Measurements from ENCODE around the gene MYCBP2. TPM values are rescaled to one million over a fixed set of nuclear protein-coding genes. Genes with fewer than 3 reads are reported as not detected.
"Not testable (repeated sequence)": the region's sequence is repeated elsewhere in the genome, so short reads cannot be mapped to it uniquely, and the experiment has no call there.

Gene MYCBP2
- polyA plus RNA-seq, 1 donor from 2014 or later, result 78.2 TPM

DNA sequence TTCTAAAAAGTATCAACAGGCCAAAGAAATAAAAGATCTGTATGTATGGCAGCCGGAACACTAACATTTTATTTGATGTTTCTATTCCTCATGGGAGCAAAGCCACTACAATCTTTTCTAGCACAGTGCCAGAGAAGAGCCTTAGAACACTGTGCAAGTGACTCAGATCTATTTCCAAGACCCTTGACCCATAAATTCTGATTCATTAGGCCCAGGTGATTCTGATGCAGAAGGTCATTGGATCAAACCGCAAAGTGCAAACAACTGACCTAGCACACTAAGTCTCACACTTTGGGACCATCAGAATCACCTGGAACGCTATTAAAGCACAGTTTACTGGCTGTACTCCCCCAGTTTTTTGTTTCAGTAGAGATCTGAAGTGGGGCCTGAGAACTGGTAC, 87.6 kb downstream of the MYCBP2 start:
- no peak overlapping the region for H3K4me3 Mint-ChIP-seq

DNA sequence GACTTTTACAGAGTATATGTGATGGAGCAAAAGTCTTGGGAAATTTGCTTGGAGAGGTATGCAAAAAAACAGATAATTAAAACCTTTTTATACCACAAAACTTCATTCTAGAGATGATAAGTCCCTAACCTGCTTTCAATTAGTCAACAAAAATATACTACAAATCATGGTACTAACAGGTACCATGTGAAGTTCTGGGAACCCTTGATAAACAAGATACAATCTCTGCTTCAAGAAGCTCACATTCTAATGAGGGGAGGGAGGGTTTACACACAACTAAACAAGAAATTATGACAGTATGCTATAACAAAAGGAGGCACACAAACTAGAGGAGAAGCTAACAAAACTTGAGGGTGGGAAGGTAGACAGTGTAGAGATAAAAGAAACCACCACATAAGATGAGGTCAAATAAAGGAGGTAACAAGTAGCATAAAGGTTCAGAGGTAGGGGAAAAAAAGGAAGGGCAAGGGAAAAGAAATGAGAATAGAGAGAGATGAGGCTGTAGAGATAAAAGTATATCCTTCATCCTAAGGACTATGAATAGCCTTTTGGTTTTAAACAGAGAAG, 91.4 kb downstream of the MYCBP2 start:
- H3K27ac Mint-ChIP-seq, result peak overlapping the region in 2 of 3 donors; percentile 55 to 85
- H3K4me1 Mint-ChIP-seq, result no peaks in the 10 kb centered on the region
- H3K36me3 Mint-ChIP-seq, result peaks cover 7% of the 10 kb centered on the region

More for the DNA sequence above, 87.6 kb downstream of the MYCBP2 start:
- H3K4me1 Mint-ChIP-seq, result peaks cover 0 to 1% (median under 1%) of the 10 kb centered on the region in 3 donors
- no peaks in the 10 kb centered on the region for H3K36me3 Mint-ChIP-seq
- H3K9me3 Mint-ChIP-seq, result no peaks in the 10 kb centered on the region
- no peaks in the 10 kb centered on the region for H3K27me3 Mint-ChIP-seq
- H3K27ac Mint-ChIP-seq, result no peak overlapping the region

DNA sequence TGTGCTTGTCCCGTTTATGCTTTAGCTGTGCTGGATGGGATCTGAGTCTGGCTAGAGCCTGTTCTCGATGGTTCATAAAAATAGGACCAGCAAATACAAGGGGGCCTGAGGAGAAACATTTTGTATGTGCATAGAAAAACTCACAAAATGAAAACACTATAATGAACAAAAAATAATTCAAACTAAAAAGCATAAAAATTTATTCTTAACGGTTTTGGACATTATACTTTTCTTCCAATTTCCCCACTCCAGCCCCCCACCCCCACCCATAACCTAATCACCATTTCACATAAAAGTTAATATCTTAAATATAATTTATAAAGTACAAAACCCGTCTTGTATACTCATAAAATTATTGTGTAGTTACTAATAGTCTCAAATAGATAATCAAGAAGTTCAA, 93.7 kb downstream of the MYCBP2 start:
- Mint-ChIP-seq H3K27me3 (no peaks in the 10 kb centered on the region), H3K4me1 (peaks cover 0 to 4% (median 2%) of the 10 kb centered on the region in 3 donors), H3K4me3 (no peak overlapping the region), H3K27ac (no peak overlapping the region), H3K36me3 (peaks cover 9% of the 10 kb centered on the region), H3K9me3 (no peaks in the 10 kb centered on the region)

More for the DNA sequence above, 91.4 kb downstream of the MYCBP2 start:
- Mint-ChIP-seq H3K27me3 (no peaks in the 10 kb centered on the region), H3K9me3 (no peaks in the 10 kb centered on the region), H3K4me3 (no peak overlapping the region)

DNA sequence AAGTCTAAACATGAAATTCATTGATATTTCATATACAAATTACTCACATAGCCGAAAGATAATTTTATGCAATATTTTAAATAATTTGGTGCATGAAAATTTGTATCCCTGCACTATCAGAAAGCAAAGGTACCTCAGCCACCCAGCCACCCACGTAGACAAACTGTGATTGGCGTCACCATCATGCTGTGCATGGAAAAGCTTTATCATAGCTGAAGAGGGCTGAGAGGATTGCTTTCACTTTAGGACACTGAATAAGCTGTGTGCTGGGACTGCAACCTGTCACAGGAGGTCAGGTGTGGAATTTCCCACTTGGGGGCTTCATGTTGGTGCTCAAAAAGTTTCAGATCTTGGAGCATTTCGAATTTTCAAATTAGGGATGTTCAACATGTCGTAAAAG, 96.3 kb downstream of the MYCBP2 start:
- peaks cover 2 to 6% (median 4%) of the 10 kb centered on the region in 3 donors for H3K4me1 Mint-ChIP-seq
- no peaks in the 10 kb centered on the region for H3K27me3 Mint-ChIP-seq
- no peak overlapping the region for H3K27ac Mint-ChIP-seq
- H3K9me3 Mint-ChIP-seq, result no peaks in the 10 kb centered on the region
- H3K4me3 Mint-ChIP-seq, result no peak overlapping the region
- H3K36me3 Mint-ChIP-seq, result peaks cover 9% of the 10 kb centered on the region

DNA sequence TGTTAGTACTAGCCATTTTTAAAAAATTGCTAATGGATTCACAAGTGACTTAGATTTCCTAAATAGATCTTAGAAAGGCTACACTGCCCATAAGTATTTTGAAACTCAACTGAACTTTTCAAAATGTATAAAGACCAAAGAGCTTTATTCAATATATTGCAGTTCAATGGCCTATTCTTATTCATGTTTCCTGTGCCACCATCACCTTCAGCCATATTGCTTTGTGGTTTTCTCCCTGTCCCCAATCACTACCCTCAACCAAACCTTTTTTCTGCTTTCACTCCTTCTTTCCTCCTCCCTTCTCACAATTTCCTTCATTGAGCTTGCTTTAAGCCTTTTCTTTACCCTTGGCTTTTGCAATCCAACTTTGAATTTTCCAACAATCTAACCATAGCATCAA, 100.9 kb downstream of the MYCBP2 start:
- Mint-ChIP-seq H3K4me3 (no peak overlapping the region), H3K27me3 (no peaks in the 10 kb centered on the region), H3K36me3 (peaks cover 11% of the 10 kb centered on the region), H3K27ac (peak overlapping the region in 2 of 3 donors; percentile 39 to 88), H3K4me1 (peaks cover 7 to 14% (median 12%) of the 10 kb centered on the region in 3 donors), H3K9me3 (no peaks in the 10 kb centered on the region)

DNA sequence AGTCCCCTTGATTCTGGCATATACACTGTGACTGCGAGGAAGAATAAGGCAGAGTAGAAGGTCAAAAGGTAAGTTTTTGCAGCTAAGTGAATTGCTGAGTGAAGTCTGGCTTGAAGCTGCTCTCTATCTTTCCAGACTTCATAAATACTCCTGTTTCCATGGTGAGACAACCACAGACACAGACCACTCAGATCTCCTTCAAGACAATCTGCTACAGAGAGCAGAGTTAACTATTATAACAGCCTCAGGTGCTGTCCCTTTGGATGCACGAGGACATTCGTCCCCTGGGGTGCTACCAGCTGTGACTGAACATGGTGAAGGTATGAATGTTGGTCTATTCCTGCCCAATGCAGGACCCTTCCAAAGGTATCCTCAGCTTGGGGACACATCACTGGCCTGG, 104.0 kb downstream of the MYCBP2 start:
- Mint-ChIP-seq H3K36me3 (peaks cover 7% of the 10 kb centered on the region), H3K9me3 (no peaks in the 10 kb centered on the region), H3K4me3 (no peak overlapping the region), H3K27ac (peak overlapping the region in 1 of 3 donors; percentile 15), H3K4me1 (peaks cover 7 to 13% (median 11%) of the 10 kb centered on the region in 3 donors), H3K27me3 (no peaks in the 10 kb centered on the region)

DNA sequence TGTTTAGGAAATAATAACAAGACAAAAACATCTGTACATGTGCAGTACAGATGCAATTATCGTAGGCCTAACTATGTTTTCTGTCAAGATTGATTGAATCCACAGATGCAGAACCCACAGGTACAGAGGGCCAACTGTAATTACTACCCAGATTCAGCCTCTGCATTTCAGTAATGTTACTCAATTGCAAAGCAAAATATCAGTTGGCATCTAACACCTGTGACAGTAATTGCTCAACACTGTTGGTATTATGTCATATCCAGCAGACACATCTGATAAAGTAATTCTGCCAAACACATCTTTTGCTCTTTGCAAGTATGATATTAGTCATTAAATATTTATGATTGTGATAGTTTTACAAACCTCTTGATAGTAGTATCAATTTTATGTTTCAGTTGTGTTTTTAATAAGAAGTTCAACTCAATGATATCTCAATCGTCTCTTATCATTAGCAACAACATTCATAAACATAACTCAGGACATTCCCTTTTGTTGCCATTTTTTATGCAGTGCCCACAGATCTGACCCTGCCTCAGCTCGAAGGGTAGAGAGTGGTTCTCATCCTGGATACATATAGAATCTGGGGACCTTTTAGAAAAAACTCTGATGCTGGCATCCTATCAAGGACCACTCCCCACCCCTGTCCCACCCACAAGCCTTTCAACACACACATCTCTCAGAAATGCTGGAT, 104.7 kb downstream of the MYCBP2 start:
- H3K27me3 Mint-ChIP-seq, result no peaks in the 10 kb centered on the region
- H3K4me3 Mint-ChIP-seq, result no peak overlapping the region
- peaks cover 7 to 13% (median 11%) of the 10 kb centered on the region in 3 donors for H3K4me1 Mint-ChIP-seq
- peak overlapping the region in 1 of 3 donors; percentile 77 for H3K27ac Mint-ChIP-seq
- H3K36me3 Mint-ChIP-seq, result peaks cover 7% of the 10 kb centered on the region
- H3K9me3 Mint-ChIP-seq, result no peaks in the 10 kb centered on the region

DNA sequence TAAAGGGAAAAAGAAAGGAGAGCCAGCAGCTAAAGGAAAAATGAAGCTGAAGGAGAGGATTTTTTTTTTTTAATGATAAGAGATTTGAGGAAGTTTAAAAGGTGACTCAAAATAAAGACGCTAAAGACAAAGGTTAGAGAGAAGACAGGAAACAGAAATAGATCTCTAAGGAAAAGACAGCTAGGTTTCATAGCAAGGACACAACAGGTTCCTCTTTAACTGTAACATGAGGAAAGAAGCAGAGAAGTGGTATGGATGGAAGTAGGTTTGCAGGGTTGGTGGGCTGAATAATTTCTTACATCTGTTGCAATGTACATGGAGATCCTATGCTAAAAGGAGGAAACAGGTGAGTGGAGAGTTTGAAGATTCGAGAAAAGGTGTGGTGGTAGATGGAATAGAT, 107.5 kb downstream of the MYCBP2 start:
- H3K9me3 Mint-ChIP-seq, result no peaks in the 10 kb centered on the region
- H3K4me3 Mint-ChIP-seq, result no peak overlapping the region
- peaks cover 17% of the 10 kb centered on the region for H3K36me3 Mint-ChIP-seq
- H3K27ac Mint-ChIP-seq, result no peak overlapping the region
- H3K27me3 Mint-ChIP-seq, result no peaks in the 10 kb centered on the region
- H3K4me1 Mint-ChIP-seq, result peaks cover 5 to 11% (median 9%) of the 10 kb centered on the region in 3 donors

DNA sequence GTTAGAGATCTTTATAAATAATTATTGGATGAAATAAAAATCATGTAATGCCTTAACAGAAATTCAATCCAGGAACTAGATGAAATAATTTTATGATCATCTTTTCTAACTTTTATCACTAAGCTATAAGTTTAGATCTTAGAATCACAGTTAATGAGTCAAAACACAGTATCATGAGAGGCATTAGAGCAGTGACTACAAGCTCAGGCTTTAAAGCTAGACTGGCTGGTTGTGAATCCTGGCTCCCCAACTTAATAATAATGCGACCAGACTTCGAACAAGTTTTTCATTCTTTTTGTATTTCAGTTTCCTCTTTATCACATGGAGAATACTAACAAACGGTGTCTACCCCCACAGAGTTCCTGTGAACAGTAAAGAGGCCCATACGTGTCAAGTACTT, 108.6 kb downstream of the MYCBP2 start:
- H3K9me3 Mint-ChIP-seq, result no peaks in the 10 kb centered on the region
- no peak overlapping the region for H3K4me3 Mint-ChIP-seq
- H3K36me3 Mint-ChIP-seq, result peaks cover 14% of the 10 kb centered on the region
- peaks cover 4 to 9% (median 7%) of the 10 kb centered on the region in 3 donors for H3K4me1 Mint-ChIP-seq
- no peaks in the 10 kb centered on the region for H3K27me3 Mint-ChIP-seq
- peak overlapping the region in 2 of 3 donors; percentile 4 to 9 for H3K27ac Mint-ChIP-seq

DNA sequence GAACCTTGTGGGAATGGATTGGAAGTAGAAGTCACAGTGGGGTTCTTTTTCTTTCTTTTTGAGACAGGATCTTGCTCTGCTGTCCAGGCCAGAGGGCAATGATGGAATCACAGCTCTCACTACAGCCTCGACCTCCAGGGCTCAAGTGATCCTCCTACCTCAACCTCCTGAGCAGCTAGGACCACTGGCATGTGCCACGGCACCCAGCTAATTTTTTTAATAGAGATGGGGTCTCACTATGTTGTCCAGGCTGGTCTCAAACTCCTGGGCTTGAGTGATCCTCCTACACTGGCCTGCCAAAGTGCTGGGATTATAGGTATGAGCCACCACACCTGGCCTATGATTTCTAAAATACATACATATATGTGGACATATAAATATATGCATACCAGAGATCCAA, 111.4 kb downstream of the MYCBP2 start:
- Mint-ChIP-seq H3K36me3 (peaks cover 9% of the 10 kb centered on the region), H3K4me1 (peaks cover 0 to under 1% (median 0%) of the 10 kb centered on the region in 3 donors), H3K27me3 (no peaks in the 10 kb centered on the region), H3K9me3 (no peaks in the 10 kb centered on the region), H3K27ac (no peak overlapping the region), H3K4me3 (no peak overlapping the region)

DNA sequence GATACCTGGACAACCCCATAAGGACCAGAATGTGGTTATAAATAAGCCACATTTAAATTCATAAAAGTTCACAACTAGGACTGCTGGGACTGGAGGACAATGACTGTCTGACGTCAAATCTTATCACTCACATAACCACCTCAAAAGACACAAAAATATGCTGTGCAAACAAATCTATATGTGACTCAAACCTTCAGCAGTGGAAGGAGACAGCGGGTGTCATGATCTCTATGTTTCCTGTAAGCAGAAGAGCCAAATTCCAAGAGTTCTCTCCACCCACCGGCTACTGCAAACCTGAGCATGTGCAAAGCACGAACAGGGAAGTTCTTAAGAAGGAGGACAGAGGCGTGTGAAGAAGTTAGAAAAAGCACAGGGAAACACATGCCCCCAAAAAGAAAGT, 113.2 kb downstream of the MYCBP2 start:
- Mint-ChIP-seq H3K27me3 (no peaks in the 10 kb centered on the region), H3K4me3 (no peak overlapping the region), H3K4me1 (peaks cover 0 to 2% (median 0%) of the 10 kb centered on the region in 3 donors), H3K9me3 (no peaks in the 10 kb centered on the region), H3K36me3 (peaks cover 14% of the 10 kb centered on the region), H3K27ac (no peak overlapping the region)

DNA sequence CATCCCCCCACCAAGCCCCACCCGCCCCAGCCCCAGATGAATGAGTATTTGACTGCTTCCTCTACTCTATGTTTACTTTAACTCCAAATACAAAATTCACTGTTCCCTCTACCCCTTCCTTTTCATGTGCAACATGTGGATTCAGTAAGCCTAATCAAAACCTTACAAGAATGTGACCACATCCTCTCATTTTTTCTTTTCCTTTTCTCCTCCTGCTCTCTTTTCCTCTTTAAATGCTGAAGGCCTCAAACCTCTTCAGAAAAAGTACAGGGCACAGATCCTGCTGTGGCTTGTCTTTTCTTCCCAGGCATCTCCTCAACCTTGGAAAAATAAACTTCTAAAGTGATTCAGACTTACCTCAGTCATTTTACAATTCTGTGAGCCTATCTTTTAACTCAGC, 119.0 kb downstream of the MYCBP2 start:
- peaks cover 0 to 2% (median 0%) of the 10 kb centered on the region in 3 donors for H3K4me1 Mint-ChIP-seq
- peak overlapping the region in 2 of 3 donors; percentile 26 to 53 for H3K27ac Mint-ChIP-seq
- H3K27me3 Mint-ChIP-seq, result no peaks in the 10 kb centered on the region
- H3K9me3 Mint-ChIP-seq, result peaks cover 0 to 3% (median 0%) of the 10 kb centered on the region in 3 donors
- peaks cover 19% of the 10 kb centered on the region for H3K36me3 Mint-ChIP-seq
- no peak overlapping the region for H3K4me3 Mint-ChIP-seq

DNA sequence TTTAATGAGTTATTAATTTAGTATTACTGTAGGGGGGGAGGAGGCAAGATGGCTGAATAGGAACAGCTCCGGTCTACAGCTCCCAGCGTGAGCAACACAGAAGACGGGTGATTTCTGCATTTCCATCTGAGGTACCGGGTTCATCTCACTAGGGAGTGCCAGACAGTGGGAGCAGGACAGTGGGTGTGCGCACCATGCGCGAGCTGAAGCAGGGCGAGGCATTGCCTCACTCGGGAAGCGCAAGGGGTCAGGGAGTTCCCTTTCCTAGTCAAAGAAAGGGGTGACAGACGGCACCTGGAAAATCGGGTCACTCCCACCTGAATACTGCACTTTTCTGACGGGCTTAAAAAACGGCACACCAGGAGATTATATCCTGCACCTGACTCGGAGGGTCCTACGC, 127.9 kb downstream of the MYCBP2 start:
- H3K27me3 Mint-ChIP-seq, H3K36me3 Mint-ChIP-seq, H3K27ac Mint-ChIP-seq, H3K9me3 Mint-ChIP-seq, H3K4me1 Mint-ChIP-seq, H3K4me3 Mint-ChIP-seq: not testable (repeated sequence)

DNA sequence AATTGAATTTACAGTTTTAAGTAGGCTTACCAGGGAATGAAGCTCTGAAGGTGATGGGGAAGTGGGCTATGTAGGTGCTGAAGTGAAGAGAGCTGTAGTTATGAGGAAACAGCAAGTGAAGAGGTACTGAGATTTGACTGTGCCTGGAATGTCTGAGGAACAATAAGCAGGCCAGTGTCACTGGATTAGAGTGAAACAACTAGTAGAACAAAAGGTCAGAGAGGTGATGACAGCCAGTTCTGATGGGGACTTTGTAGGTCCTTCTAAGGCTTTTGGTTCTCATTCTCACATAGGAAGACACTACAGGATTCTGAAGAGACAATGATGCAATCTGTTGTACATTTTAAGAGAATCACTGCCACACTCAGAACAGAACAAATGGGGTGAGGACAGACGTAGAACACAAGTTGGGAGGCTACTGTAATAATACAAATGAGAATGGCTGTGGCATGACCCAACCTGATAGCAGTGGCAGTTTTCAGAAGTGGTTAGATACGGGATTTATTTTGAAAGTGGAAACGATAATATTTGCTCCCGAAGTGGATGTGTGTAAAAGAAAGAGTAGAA, 130.8 kb downstream of the MYCBP2 start:
- peaks cover 0 to 2% (median 0%) of the 10 kb centered on the region in 3 donors for H3K4me1 Mint-ChIP-seq
- H3K36me3 Mint-ChIP-seq, result peaks cover 2% of the 10 kb centered on the region
- no peak overlapping the region for H3K27ac Mint-ChIP-seq
- H3K4me3 Mint-ChIP-seq, result no peak overlapping the region
- H3K9me3 Mint-ChIP-seq, result no peaks in the 10 kb centered on the region
- H3K27me3 Mint-ChIP-seq, result no peaks in the 10 kb centered on the region

DNA sequence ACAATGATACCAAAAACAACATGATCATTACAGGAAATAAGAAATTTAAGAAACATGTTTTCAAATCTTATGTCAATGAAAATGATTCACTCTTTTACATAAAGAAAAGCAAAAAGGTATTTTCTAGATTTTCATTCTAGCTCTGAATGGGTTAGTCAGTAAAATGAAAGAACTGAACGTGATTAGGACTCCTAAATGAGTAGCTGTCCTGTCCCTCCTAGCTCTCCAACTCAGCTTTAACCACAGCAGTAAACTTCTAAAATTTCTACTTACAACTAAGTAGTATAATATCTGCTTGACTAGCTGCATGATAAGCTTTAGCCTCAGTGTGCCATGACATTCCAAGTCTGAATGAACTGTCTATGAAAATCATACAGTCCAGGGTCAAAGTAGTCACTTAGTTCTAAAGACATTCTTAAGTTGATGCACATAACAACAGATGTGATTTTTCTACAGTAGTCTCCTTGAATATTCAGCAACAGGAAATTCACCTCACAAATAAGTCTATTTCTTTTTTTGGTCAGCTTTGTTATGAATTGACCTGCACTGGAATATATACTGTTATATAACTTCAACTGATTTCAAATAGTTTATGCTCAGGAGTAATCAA, 136.4 kb downstream of the MYCBP2 start:
- no peaks in the 10 kb centered on the region for H3K9me3 Mint-ChIP-seq
- H3K27ac Mint-ChIP-seq, result peak overlapping the region in 2 of 3 donors; percentile 0 to 7
- peaks cover 5 to 6% (median 5%) of the 10 kb centered on the region in 3 donors for H3K4me1 Mint-ChIP-seq
- H3K36me3 Mint-ChIP-seq, result peaks cover 2% of the 10 kb centered on the region
- no peaks in the 10 kb centered on the region for H3K27me3 Mint-ChIP-seq
- no peak overlapping the region for H3K4me3 Mint-ChIP-seq
